ENCODE results near the gene ELAVL2. TPM values are rescaled to one million over a fixed set of nuclear protein-coding genes. Genes with fewer than 3 reads are reported as not detected.

The ELAVL2 gene
- total RNA-seq, 2 experiments from 2014 or later = not detected

- no peak overlapping the region for H3K27ac Mint-ChIP-seq
- CTCF ChIA-PET = no interaction called here
- no peaks in the 10 kb centered on the region for H3K27me3 Mint-ChIP-seq
- no peak for DNase-seq
- no peaks in the 10 kb centered on the region for H3K36me3 Mint-ChIP-seq (ENCODE audit: low read depth)
- H3K4me3 Mint-ChIP-seq = no peak overlapping the region
- POLR2A ChIA-PET = no interaction called here
- H3K9me3 Mint-ChIP-seq = peaks cover 7% of the 10 kb centered on the region
- no peaks in the 10 kb centered on the region for H3K4me1 Mint-ChIP-seq
These were observed 182.3 kb downstream of the ELAVL2 start for GRCh38 chr9:23643656-23644258.
